PFSK-1 (cell line): ENCODE results near the gene KIF15.

Experiments
- FOXP2 ChIP-seq: optimal IDR thresholded peaks from 2 replicates; pipeline ENCODE3; 2011; ENCODE audit warnings: borderline replicate concordance, control low read depth, inconsistent platforms; ENCODE audit not compliant: insufficient read depth; ENCODE audit errors: extremely low read length, extremely low read depth
- POLR2AphosphoS5 ChIP-seq: IDR thresholded peaks from 2 replicates; pipeline ENCODE4 v1.6.1; 2012; ENCODE audit warnings: low read depth, mild to moderate bottlenecking, control low read depth, low read length, moderate library complexity
- REST ChIP-seq, 2 experiments: IDR thresholded peaks; 2 replicates each; pipeline versions ENCODE4 v1.6.1 to v1.8.0; 2011 to 2012; ENCODE audit warnings: low read depth in 2 of 2, low read length in 2 of 2, control low read depth in 1 of 2, inconsistent platforms in 1 of 2, mild to moderate bottlenecking in 1 of 2, moderate library complexity in 1 of 2; ENCODE audit not compliant: insufficient read depth in 1 of 2
- SIN3A ChIP-seq: IDR thresholded peaks from 2 replicates; pipeline ENCODE4 v1.6.1; 2012; ENCODE audit warnings: mild to moderate bottlenecking, low read length, moderate library complexity, borderline replicate concordance; ENCODE audit not compliant: insufficient read depth
- TAF1 ChIP-seq: IDR thresholded peaks from 2 replicates; pipeline ENCODE4 v1.6.1; 2012; ENCODE audit warnings: low read length, control low read depth, borderline replicate concordance; ENCODE audit not compliant: insufficient read depth

Gene KIF15

GRCh38 chr3:44870375-44871061, 108.9 kb downstream of the KIF15 start:
- no peak for TF ChIP-seq POLR2AphosphoS5
- no peak for TF ChIP-seq REST (IDR thresholded peaks at IDR 0.05; ENCODE audit: insufficient read depth in 1 of 2, low read depth in 2 of 2, low read length in 2 of 2)
- TF ChIP-seq SIN3A = no peak
- TF ChIP-seq TAF1 = no peak
- no peak for TF ChIP-seq FOXP2

GRCh38 chr3:44874308-44874707, 112.7 kb downstream of the KIF15 start, which contains the start of gene TGM4:
Gene TGM4, plus strand, starts transcription at chr3:44874608. Its CDS starts 71 bp downstream, at chr3:44874679.
- no peak for TF ChIP-seq SIN3A
- TF ChIP-seq REST (IDR thresholded peaks at IDR 0.05; ENCODE audit: insufficient read depth in 1 of 2, low read depth in 2 of 2, low read length in 2 of 2) = no peak
- TF ChIP-seq TAF1 = no peak

- no peak for TF ChIP-seq TAF1
- no peak for TF ChIP-seq SIN3A
- TF ChIP-seq POLR2AphosphoS5 = no peak
- no peak for TF ChIP-seq FOXP2
- no peak for TF ChIP-seq REST (IDR thresholded peaks at IDR 0.05; ENCODE audit: insufficient read depth in 1 of 2, low read depth in 2 of 2, low read length in 2 of 2)
Observed at GRCh38 chr3:44875596-44875995, 114.0 kb downstream of the KIF15 start.

GRCh38 chr3:44877333-44877732, 115.7 kb downstream of the KIF15 start:
- no peak for TF ChIP-seq TAF1
- TF ChIP-seq REST (IDR thresholded peaks at IDR 0.05; ENCODE audit: insufficient read depth in 1 of 2, low read depth in 2 of 2, low read length in 2 of 2) = no peak
- TF ChIP-seq FOXP2 = no peak
- no peak for TF ChIP-seq POLR2AphosphoS5
- TF ChIP-seq SIN3A = no peak

DNA sequence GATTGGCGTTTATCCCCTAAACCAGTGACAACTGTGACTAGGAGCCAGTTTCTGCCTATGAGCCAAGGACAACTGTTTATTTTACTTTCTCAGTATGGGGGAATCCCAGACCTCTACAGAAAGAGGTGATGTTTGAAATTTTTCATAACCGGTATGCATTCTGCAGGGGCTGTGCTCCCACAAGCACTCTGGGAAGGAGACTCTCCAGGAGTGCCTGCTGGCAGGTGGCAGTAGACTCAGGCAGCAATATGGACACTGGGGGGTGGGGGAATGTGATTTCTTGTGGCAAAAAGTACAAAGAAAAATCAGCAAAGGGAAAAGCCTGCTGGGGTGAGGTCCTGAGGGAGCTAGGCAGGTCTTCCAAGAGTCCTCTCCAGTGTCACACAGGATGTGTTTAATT, 118.7 kb downstream of the KIF15 start:
- TF ChIP-seq SIN3A = no peak
- TF ChIP-seq FOXP2 = no peak
- TF ChIP-seq TAF1 = no peak
- no peak for TF ChIP-seq REST (IDR thresholded peaks at IDR 0.05; ENCODE audit: insufficient read depth in 1 of 2, low read depth in 2 of 2, low read length in 2 of 2)
- no peak for TF ChIP-seq POLR2AphosphoS5
